ENCODE data around the gene DCAF10. TPM values are rescaled to one million over a fixed set of nuclear protein-coding genes. Genes with fewer than 3 reads are reported as not detected.
A peak's percentile ranks its signal among the peaks of the same experiment; 100 is the strongest.
"Not testable (repeated sequence)": the region's sequence is repeated elsewhere in the genome, so short reads cannot be mapped to it uniquely, and the experiment has no call there.

The DCAF10 gene
- total RNA-seq, 1 experiment from 2014 or later = 5.7 TPM

GRCh38 chr9:37801959-37802711 is 1.5 kb downstream of the DCAF10 start:
- Mint-ChIP-seq H3K27ac (ENCODE audit: unreplicated experiment) (peak overlapping the region; percentile 70), H3K4me3 (ENCODE audit: low read depth, unreplicated experiment) (peak overlapping the region; percentile 69), H3K27me3 (ENCODE audit: unreplicated experiment) (no peaks in the 10 kb centered on the region), H3K4me1 (ENCODE audit: low read depth, unreplicated experiment) (peaks cover 7% of the 10 kb centered on the region), H3K9me3 (ENCODE audit: low read depth, unreplicated experiment) (no peaks in the 10 kb centered on the region), H3K36me3 (ENCODE audit: insufficient read depth, unreplicated experiment) (peaks cover 7% of the 10 kb centered on the region)
- CTCF ChIA-PET = no interaction called here
- no peak for TF ChIP-seq CTCF (IDR thresholded peaks at IDR 0.05; ENCODE audit: unreplicated experiment)
- intact Hi-C loops (cut with micrococcal nuclease; ENCODE audit: unreplicated experiment) = no loop called here
- no peak for DNase-seq
- TSS peak; percentile 66 for BruUV-seq (replicated peaks)

DNA sequence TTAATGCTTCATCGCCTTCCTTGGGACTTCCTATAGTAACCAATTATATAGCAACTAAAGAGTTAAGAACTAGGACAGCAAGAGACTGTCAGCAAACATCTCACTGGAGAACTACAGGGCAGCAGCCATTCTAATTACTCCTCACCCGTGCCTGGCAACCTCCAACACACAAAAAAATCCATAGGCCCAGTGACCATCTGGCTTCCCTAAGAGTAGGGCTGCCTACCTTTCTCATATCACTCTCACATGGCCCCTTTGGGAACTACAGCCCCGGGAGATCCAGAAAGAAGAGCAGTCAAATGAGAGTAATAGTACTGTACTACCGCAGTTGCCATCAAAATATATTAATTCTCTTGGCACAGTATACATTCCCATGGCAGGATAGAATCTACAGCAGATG is 5.7 kb downstream of the DCAF10 start:
- DNase-seq = no peak
- no peak for TF ChIP-seq CTCF (IDR thresholded peaks at IDR 0.05; ENCODE audit: unreplicated experiment)
- H3K36me3 Mint-ChIP-seq (ENCODE audit: insufficient read depth, unreplicated experiment) = no peaks in the 10 kb centered on the region
- H3K4me3 Mint-ChIP-seq (ENCODE audit: low read depth, unreplicated experiment) = no peak overlapping the region
- H3K27me3 Mint-ChIP-seq (ENCODE audit: unreplicated experiment) = no peaks in the 10 kb centered on the region
- intact Hi-C loops (cut with micrococcal nuclease; ENCODE audit: unreplicated experiment) = no loop called here
- CTCF ChIA-PET = no interaction called here
- peaks cover 7% of the 10 kb centered on the region for H3K4me1 Mint-ChIP-seq (ENCODE audit: low read depth, unreplicated experiment)
- H3K9me3 Mint-ChIP-seq (ENCODE audit: low read depth, unreplicated experiment) = no peaks in the 10 kb centered on the region
- no peak overlapping the region for H3K27ac Mint-ChIP-seq (ENCODE audit: unreplicated experiment)
- BruUV-seq (replicated peaks) = no TSS peak

DNA sequence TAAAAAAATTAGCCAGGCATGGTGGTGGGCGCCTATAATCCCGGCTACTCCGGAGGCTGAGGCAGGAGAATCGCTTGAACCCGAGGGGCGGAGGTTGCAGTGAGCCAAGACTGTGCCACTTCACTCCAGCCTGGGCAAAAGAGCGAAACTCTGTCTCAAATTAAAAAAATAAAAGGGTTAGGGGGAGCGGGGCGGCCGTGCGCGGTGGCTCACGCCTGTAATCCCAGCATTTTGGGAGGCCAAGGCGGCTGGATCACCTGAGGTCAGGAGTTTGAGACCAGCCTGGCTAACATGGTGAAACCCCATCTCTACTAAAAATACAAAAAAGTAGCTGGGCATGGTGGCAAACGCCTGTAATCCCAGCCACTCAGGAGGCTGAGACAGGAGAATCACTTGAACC is 9.1 kb downstream of the DCAF10 start:
- H3K36me3 Mint-ChIP-seq (ENCODE audit: insufficient read depth, unreplicated experiment); H3K9me3 Mint-ChIP-seq (ENCODE audit: low read depth, unreplicated experiment); H3K27me3 Mint-ChIP-seq (ENCODE audit: unreplicated experiment); DNase-seq; intact Hi-C loops (cut with micrococcal nuclease; ENCODE audit: unreplicated experiment); H3K4me1 Mint-ChIP-seq (ENCODE audit: low read depth, unreplicated experiment); CTCF ChIA-PET; H3K27ac Mint-ChIP-seq (ENCODE audit: unreplicated experiment); BruUV-seq (replicated peaks); H3K4me3 Mint-ChIP-seq (ENCODE audit: low read depth, unreplicated experiment): not testable (repeated sequence)

DNA sequence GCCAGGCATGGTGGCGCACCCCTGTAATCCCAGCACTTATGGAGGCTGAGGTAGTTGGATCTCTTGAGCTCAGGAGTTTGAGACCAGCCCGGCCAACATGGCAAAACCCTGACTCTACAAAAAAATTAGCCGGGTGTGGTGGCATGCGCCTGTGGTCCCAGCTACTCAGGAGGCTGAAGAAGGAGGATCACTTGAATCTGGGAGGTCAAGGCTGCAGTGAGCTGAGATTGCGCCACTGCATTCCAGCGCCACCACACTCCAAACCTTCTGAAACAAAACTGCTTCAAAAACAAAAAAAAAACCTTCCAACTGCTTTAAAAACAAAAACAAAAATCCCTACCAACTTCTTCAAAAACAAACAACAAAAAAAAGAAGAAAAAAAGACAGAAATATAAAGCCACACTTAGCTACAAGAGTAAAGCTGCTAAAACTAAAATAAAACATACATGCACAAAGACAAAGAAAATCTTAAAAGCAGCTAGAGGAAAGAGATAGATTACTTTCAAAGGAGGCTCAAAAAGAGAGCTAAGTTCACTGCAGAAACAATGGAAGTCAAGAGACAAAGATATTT is 11.4 kb downstream of the DCAF10 start:
- no peak overlapping the region for H3K4me3 Mint-ChIP-seq (ENCODE audit: low read depth, unreplicated experiment)
- CTCF ChIA-PET = no interaction called here
- BruUV-seq (replicated peaks) = no TSS peak
- H3K36me3 Mint-ChIP-seq (ENCODE audit: insufficient read depth, unreplicated experiment) = no peaks in the 10 kb centered on the region
- no peak overlapping the region for H3K27ac Mint-ChIP-seq (ENCODE audit: unreplicated experiment)
- H3K9me3 Mint-ChIP-seq (ENCODE audit: low read depth, unreplicated experiment) = no peaks in the 10 kb centered on the region
- TF ChIP-seq CTCF (IDR thresholded peaks at IDR 0.05; ENCODE audit: unreplicated experiment) = no peak
- DNase-seq = no peak
- H3K27me3 Mint-ChIP-seq (ENCODE audit: unreplicated experiment) = no peaks in the 10 kb centered on the region
- intact Hi-C loops (cut with micrococcal nuclease; ENCODE audit: unreplicated experiment) = no loop called here
- H3K4me1 Mint-ChIP-seq (ENCODE audit: low read depth, unreplicated experiment) = no peaks in the 10 kb centered on the region

DNA sequence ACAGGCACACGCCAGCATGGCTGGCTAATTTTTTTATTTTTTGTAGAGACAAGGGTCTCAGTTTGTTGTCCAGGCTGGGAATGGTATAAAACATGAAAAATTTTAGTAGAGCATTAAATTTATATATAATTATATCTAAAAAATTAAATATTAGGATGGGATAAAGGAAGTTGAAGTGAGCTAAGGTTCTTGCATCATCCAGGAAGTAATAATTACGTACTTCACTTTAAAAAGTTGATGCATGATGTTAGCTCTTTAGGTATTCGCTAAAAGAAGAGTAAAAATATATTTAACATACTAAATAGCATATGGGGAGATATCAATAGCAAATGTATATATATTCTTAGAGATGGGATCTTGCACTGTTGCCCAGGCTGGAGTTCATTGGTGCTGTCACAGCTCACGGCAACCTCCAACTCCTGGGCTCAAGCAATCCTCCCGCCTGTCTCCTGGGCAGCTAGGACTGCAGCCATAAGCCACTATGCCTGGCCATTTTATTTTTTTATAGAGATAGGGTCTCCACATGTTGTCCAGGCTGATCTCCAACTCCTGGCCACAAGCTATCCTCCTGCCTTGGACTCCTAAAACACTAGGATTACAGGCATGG is 12.3 kb downstream of the DCAF10 start:
- H3K4me1 Mint-ChIP-seq (ENCODE audit: low read depth, unreplicated experiment) = no peaks in the 10 kb centered on the region
- no peak for TF ChIP-seq CTCF (IDR thresholded peaks at IDR 0.05; ENCODE audit: unreplicated experiment)
- no peaks in the 10 kb centered on the region for H3K27me3 Mint-ChIP-seq (ENCODE audit: unreplicated experiment)
- H3K9me3 Mint-ChIP-seq (ENCODE audit: low read depth, unreplicated experiment) = no peaks in the 10 kb centered on the region
- no peaks in the 10 kb centered on the region for H3K36me3 Mint-ChIP-seq (ENCODE audit: insufficient read depth, unreplicated experiment)
- no peak for DNase-seq
- intact Hi-C loops (cut with micrococcal nuclease; ENCODE audit: unreplicated experiment) = no loop called here
- H3K4me3 Mint-ChIP-seq (ENCODE audit: low read depth, unreplicated experiment) = no peak overlapping the region
- no peak overlapping the region for H3K27ac Mint-ChIP-seq (ENCODE audit: unreplicated experiment)
- BruUV-seq (replicated peaks) = no TSS peak
- CTCF ChIA-PET = no interaction called here
